HUES64 (cell line): Measurements from ENCODE around the gene CD8B. TPM values are rescaled to one million over a fixed set of nuclear protein-coding genes. Genes with fewer than 3 reads are reported as not detected.
"Not testable (repeated sequence)": the region's sequence is repeated elsewhere in the genome, so short reads cannot be mapped to it uniquely, and the experiment has no call there.

Experiments used
- H3K27ac ChIP-seq: 2 replicates; pipeline ENCODE4 v1.7.0; 2013; ENCODE audit warnings: low read depth, low read length, inconsistent platforms
- H3K27me3 ChIP-seq: 2 replicates; pipeline ENCODE4 v1.6.1; 2013; ENCODE audit warnings: mild to moderate bottlenecking, low read length; ENCODE audit not compliant: insufficient read depth
- H3K36me3 ChIP-seq: 2 replicates; pipeline ENCODE4 v1.6.1; 2013; ENCODE audit warnings: mild to moderate bottlenecking, low read length; ENCODE audit not compliant: insufficient read depth
- H3K4me1 ChIP-seq: 2 replicates; pipeline ENCODE4 v1.6.1; 2013; ENCODE audit warnings: mild to moderate bottlenecking, low read length, moderate library complexity; ENCODE audit not compliant: insufficient read depth
- H3K4me3 ChIP-seq: 2 replicates; pipeline ENCODE4 v1.5.1; 2013; ENCODE audit warnings: mild to moderate bottlenecking, low read length, moderate library complexity
- H3K9ac ChIP-seq: 2 replicates; pipeline ENCODE4 v1.6.1; 2013; ENCODE audit warnings: mild to moderate bottlenecking, low read depth, low read length
- H3K9me3 ChIP-seq: 2 replicates; pipeline ENCODE4 v1.6.1; 2013; ENCODE audit warnings: low read depth, low read length; ENCODE audit not compliant: insufficient read depth
- WGBS: fragments of 150-250, 120-280 bp; methylation state at CpG from one replicate; pipeline ENCODE4 v1.1.7; 2013; ENCODE audit warnings: missing lambda C conversion rate; 5-methylcytosine and 5-hydroxymethylcytosine counted together
- polyA plus RNA-seq, 2 experiments: library from polyadenylated mRNA; stranded (reverse); fragments of 50-300 nt; gene quantifications; one replicate each; pipeline ENCODE4 v1.2.3, GENCODE V29; 2013

CD8B gene
- polyA plus RNA-seq (2013, experiment 1 of 2) = not detected
- 0.44 TPM for polyA plus RNA-seq (2013, experiment 2 of 2)

DNA sequence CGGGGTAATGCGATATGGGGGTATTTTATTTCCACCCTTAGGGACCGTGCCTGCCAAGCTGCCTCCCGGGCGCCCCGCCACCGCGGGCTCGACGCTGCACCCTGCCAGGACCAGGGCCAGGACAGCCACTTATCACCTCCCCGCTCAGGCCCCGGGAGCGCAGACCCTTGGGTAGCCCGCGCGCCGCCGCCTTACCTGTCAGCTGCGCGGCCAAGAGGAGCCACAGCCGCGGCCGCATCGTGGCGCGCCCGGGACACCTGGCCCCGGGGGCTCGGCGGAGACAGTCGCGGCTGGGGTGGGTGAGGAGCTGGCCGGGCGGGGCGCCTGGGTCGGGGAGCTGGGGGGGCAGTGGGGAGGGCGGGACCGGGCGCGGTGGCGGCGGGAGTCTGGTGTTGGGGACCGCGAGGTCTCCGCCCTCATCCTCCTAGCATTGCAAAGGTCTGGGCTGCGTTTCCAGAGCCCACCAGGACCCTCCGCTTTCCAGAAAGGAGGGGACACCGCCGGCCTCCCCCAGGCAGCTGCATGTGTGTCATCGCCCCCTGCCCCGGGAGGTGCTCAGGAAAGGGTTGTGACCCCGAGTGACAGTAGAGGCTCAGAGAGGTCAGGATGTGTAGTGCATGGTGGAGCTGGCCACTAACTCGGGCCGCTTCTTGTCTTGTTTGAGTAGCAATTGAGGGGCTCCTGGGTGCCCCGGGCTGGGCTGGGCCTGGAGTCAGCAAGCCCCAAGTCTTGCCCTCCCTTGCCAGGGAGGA, at the start of gene CD8B:
Gene CD8B (minus strand): TSS at position 259 of the 752 bp plus-strand sequence. CDS start 21 bp downstream, at position 238.
- WGBS = 7% methylated on average over 39 of the region's 55 CpGs
- H3K4me1 ChIP-seq, H3K9me3 ChIP-seq, H3K9ac ChIP-seq, H3K27ac ChIP-seq, H3K36me3 ChIP-seq: not testable (repeated sequence)
- Histone ChIP-seq H3K27me3 (peaks cover 27% of the 10 kb centered on the region), H3K4me3 (peak within 1 kb of the TSS; percentile 48)

DNA sequence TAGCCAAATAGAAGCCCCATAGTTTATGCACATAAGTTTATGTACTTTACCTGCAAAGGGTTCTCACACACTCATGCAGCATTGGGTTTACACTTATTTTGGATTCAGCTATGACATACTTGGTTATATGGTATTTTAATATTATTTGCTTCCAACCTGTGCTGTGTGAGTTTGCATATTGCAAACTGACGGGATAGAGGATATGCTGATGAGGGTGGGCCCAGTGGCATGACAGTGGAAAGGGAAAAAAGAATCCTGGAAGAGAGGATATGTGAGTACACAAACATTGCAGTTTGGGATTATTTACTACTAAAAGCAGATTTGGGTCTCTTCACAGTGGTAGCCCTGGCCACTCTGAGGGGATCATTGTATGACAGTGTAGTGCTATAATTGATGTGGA, 44.2 kb upstream of the CD8B start:
- not testable (repeated sequence) for H3K36me3 ChIP-seq, H3K4me1 ChIP-seq, H3K4me3 ChIP-seq, H3K9me3 ChIP-seq, H3K9ac ChIP-seq, H3K27ac ChIP-seq, H3K27me3 ChIP-seq
- no CpG with 5 or more reads among the region's 1 CpG for WGBS

DNA sequence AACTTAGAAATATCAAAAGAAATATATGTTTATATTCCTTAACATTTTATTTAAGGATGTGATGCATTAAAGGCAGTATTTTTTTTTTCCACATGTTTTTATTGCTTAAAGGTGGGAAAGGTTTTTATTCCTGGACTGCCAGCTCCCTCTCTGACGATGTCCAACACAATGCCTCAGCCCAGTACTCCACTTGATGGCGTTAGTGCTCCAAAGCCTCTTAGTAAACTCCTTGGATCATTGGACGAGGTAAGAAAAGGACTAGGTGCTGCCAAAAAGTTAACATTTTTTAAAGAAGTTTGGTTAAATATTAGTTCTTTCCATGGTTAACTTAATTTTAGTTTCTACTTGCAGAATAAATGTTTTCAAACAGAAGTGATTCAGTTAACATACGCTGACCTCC, 39.0 kb upstream of the CD8B start:
- not testable (repeated sequence) for H3K27me3 ChIP-seq, H3K36me3 ChIP-seq, H3K4me1 ChIP-seq, H3K27ac ChIP-seq, H3K4me3 ChIP-seq, H3K9me3 ChIP-seq, H3K9ac ChIP-seq
- 35% methylated on average over 2 of the region's 4 CpGs for WGBS

DNA sequence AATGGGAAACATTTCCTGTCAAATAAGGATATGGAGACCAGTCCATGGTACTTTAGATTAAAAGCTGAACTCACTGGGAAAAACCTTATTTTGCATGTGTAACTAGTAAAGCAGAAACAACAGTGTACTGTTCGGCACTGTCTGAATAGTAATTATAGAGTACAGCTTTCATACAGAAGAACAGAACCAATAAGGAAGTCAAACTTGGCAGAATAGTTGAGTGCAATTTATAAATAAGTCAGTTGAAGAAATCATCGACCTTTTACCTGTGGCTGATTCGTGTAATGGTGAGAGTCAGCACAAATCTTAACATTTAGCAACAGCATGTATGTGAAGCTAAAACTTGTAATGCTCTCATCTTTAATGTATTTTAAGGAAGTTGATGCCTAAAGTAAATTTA, 24.3 kb upstream of the CD8B start:
- H3K9me3 ChIP-seq, H3K4me1 ChIP-seq, H3K4me3 ChIP-seq, H3K27ac ChIP-seq, H3K27me3 ChIP-seq, H3K9ac ChIP-seq, H3K36me3 ChIP-seq: not testable (repeated sequence)
- WGBS = no CpG with 5 or more reads among the region's 3 CpGs

DNA sequence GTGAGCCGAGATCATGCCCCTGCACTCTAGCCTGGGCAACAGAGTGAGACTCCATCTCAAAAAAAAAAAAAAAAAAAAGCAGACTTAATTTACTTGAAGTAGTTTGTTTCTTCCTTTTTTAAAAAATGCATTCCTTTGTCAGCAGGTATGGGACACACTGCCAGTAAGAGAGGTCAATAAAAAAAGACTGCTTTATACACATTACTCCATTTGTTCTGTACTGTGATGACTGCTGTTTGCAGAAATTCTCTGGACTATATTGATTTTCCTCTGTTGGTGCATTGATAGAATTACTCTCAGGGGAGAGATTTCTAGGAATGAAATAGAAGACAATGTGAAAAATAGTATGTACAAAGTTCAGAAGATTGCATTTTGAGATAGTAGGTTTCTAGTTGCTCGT, 21.2 kb upstream of the CD8B start:
- H3K27ac ChIP-seq, H3K9me3 ChIP-seq, H3K27me3 ChIP-seq, H3K4me1 ChIP-seq, H3K4me3 ChIP-seq, H3K9ac ChIP-seq, H3K36me3 ChIP-seq: not testable (repeated sequence)
- WGBS = no CpG with 5 or more reads among the region's 2 CpGs

DNA sequence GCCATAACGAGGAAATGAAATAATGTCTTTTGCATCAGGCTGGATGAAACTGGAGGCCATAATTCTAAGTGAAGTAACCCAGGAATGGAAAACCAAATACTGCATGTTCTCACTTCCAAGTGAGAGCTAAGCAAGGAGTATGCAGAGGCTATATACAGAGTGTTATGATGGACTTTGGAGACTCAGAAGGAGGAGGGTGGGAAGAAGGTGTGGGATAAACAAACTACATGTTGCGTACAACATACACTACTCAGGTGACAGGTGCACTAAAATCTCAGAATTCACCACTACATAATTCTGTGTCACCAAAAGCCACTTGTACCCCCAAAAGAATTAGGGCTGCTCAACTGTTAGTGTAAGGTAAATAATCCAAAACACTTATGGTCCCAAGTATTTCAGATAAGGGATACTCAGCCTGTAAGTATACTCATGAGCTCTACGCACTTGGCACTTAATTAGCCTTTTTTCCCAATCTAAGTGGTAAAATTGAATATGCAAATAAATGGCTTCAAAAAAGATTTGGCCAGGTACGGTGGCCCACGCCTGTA, 20.5 kb upstream of the CD8B start:
- H3K9ac ChIP-seq, H3K4me3 ChIP-seq, H3K4me1 ChIP-seq, H3K27ac ChIP-seq, H3K27me3 ChIP-seq, H3K36me3 ChIP-seq, H3K9me3 ChIP-seq: not testable (repeated sequence)
- WGBS = 89% methylated on average over 5 of the region's 5 CpGs

DNA sequence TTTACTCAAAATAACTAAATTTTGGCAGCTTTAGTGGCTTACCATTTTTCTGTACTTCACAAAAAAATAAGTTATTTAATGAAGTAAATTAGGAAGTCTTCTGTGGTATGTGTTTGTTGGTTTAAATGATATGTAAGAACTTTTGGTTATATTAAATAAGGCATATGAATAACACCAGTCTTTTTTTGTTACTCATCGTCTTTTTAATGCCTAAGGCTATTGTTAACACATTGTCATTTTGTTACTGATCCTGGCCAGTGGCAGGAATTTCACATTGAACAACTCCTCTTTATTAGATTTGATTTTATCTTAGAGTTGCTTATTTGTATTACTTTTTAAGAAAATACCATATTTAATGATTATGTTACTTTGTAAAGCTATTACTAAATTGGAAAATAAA, 17.3 kb upstream of the CD8B start:
- H3K27me3 ChIP-seq, H3K4me3 ChIP-seq, H3K9ac ChIP-seq, H3K27ac ChIP-seq, H3K9me3 ChIP-seq, H3K36me3 ChIP-seq, H3K4me1 ChIP-seq: not testable (repeated sequence)
- WGBS = no CpG with 5 or more reads among the region's 1 CpG

DNA sequence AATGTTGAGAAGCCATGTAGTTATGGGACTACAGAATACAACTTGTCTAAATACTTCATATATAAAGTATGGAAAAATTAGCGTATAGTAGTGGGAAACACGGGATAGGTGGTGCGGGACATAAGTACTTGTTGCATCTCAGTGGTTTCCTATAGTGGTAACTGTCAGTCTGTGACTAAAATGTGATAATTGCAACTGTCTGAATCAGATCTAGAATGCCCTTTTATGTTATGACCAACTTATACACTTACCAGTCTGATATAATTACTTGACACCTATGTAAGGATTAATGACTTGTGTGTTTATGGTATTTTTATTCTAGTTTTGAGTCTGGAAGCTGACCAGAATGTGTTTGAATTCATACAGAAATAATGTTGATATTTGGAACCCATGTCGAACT, 9.3 kb upstream of the CD8B start:
- not testable (repeated sequence) for H3K9ac ChIP-seq

DNA sequence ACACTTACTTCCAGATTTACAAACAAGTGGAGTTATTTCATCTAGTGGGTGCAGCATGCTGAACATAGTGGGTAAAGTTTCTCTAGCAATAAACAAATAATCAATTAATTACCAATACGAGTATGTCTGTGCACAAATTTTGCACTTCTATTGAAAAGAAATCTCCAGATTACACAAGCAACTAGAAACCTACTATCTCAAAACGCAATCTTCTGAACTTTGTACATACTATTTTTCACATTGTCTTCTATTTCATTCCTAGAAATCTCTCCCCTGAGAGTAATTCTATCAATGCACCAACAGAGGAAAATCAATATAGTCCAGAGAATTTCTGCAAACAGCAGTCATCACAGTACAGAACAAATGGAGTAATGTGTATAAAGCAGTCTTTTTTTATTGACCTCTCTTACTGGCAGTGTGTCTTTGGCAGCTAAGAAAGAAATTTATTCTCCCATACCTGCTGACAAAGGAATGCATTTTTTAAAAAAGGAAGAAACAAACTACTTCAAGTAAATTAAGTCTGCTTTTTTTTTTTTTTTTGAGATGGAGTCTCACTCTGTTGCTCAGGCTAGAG, 7.3 kb upstream of the CD8B start:
- H3K9ac ChIP-seq, H3K27ac ChIP-seq, H3K9me3 ChIP-seq, H3K27me3 ChIP-seq, H3K36me3 ChIP-seq, H3K4me1 ChIP-seq, H3K4me3 ChIP-seq: not testable (repeated sequence)
- WGBS = 100% methylated on average over 2 of the region's 2 CpGs

More for the DNA sequence above, 9.3 kb upstream of the CD8B start:
- WGBS = 96% methylated on average over 1 of the region's 4 CpGs
- H3K36me3 ChIP-seq, H3K4me3 ChIP-seq, H3K9me3 ChIP-seq, H3K4me1 ChIP-seq, H3K27me3 ChIP-seq, H3K27ac ChIP-seq: not testable (repeated sequence)

DNA sequence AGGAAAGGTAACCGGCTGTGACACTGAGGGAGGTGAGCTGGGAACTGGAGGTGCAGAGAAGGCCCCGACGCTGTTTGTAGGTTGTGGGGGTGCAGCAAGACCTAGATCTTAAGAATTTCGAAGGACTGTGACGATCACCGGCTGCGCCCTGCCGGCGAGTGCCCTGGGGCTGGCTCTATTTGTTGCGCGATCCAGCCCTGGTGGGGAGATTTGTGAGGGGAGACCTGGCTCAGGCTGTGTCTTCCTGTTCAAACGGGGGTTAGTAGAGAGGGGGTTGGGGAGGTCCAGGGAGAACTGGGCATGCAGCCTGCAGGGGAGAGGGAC, 656 bp upstream of the CD8B start:
- not testable (repeated sequence) for H3K9ac ChIP-seq, H3K27ac ChIP-seq, H3K36me3 ChIP-seq, H3K9me3 ChIP-seq, H3K4me1 ChIP-seq
- peak overlapping the region; percentile 26 for H3K4me3 ChIP-seq
- no CpG with 5 or more reads among the region's 12 CpGs for WGBS
- peaks cover 27% of the 10 kb centered on the region for H3K27me3 ChIP-seq

DNA sequence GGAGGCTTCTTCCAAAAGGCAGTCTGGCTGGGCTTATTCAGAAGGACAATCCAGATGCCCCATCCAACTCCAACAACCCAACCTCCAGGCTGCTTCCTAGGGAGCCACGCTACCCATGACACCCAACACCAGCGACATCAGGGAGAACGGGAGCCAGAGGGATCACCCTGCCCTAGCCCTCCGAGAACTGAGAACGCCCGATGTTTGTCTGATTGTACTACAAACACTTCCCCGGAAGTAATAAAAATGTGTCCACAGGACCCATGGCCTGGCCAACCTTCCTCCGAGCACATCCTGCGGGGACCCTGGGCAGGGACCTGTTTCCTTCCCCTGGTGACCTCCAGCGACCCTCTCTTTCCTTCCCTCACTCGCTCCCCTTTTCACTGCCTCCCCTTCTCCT, 511 bp downstream of the CD8B start:
- H3K9ac ChIP-seq, H3K27ac ChIP-seq, H3K9me3 ChIP-seq, H3K4me1 ChIP-seq, H3K36me3 ChIP-seq: not testable (repeated sequence)
- Histone ChIP-seq H3K4me3 (peak overlapping the region; percentile 48), H3K27me3 (peaks cover 27% of the 10 kb centered on the region)
- WGBS = 78% methylated on average over 11 of the region's 11 CpGs

DNA sequence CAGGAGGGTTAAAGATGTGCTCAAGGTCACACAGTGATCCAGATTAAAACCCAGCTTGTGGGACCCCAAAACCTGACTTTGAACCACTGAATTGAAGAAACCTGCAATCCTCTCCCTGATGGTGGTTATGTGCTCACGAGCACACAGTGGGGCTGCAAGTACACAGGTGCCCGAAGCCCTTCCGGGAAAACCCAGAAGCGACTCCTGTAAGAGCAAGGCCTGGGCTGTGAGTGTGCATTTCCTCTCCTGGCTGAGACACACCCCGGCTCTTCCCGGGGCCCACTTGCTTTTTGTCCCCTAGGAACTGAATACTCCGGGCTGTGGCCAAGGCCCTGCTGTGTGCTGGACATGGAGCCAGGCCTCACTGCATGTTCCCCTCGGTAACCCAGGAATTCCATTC, 1.1 kb downstream of the CD8B start:
- H3K4me3 ChIP-seq, H3K9me3 ChIP-seq, H3K4me1 ChIP-seq, H3K27ac ChIP-seq, H3K9ac ChIP-seq, H3K36me3 ChIP-seq: not testable (repeated sequence)
- H3K27me3 ChIP-seq = peaks cover 27% of the 10 kb centered on the region
- WGBS = 95% methylated on average over 5 of the region's 8 CpGs
